ENCODE data around the gene NMU.

GRCh38 chr4:55682295-55682694 is 46.2 kb upstream of the NMU start:
- TF ChIP-seq YY1 (IDR thresholded peaks at IDR 0.05; ENCODE audit: low read depth) = no peak
- no peak for TF ChIP-seq TAF1 (IDR thresholded peaks at IDR 0.05; ENCODE audit: borderline replicate concordance, low read depth, low read length)
- no peak for TF ChIP-seq SIN3A (IDR thresholded peaks at IDR 0.05; ENCODE audit: borderline replicate concordance, low read depth, low read length)
- TF ChIP-seq FOSL2 (IDR thresholded peaks at IDR 0.05; ENCODE audit: borderline replicate concordance, low read depth) = no peak
- TF ChIP-seq CTCF (IDR thresholded peaks at IDR 0.05) = no peak
